Stomach (tissue), 4 donors: ENCODE measurements around the gene MPP3.
A peak's percentile ranks its signal among the peaks of the same experiment; 100 is the strongest.

Source experiments
- CTCF ChIP-seq, 7 experiments: fragments of 450-650 bp in 4 of 7; fragments of 200-600 bp in 3 of 7; sonication (generic) in 3 of 7; IDR thresholded peaks; one replicate each; pipeline ENCODE4 v1.5.1; 2016 to 2019; ENCODE audit warnings: antibody characterized with exemption in 7 of 7, control low read depth in 2 of 7, mild to moderate bottlenecking in 1 of 7
- EP300 ChIP-seq: sonication (generic); formaldehyde crosslinking; IDR thresholded peaks from one replicate; pipeline ENCODE4 v1.6.1; 2017; ENCODE audit warnings: antibody characterized with exemption
- POLR2A ChIP-seq, 4 donors: fragments of 450-650 bp; IDR thresholded peaks; one replicate each; pipeline ENCODE4 v1.6.1; 2016; ENCODE audit warnings: antibody characterized with exemption in 4 of 4, control low read depth in 2 of 4, mild to moderate bottlenecking in 1 of 4, moderate library complexity in 1 of 4

GRCh38 chr17:43760254-43760852 is 72.6 kb downstream of the MPP3 start:
- TF ChIP-seq CTCF (IDR thresholded peaks at IDR 0.05): peak in 5 of 7 experiments; percentile 86 to 100 (median 96)
- TF ChIP-seq EP300: no peak
- no peak for TF ChIP-seq POLR2A (IDR thresholded peaks at IDR 0.05)
